ENCODE results near the gene SH2B3.
"Not testable (repeated sequence)": the region's sequence is repeated elsewhere in the genome, so short reads cannot be mapped to it uniquely, and the experiment has no call there.

SH2B3 gene

DNA sequence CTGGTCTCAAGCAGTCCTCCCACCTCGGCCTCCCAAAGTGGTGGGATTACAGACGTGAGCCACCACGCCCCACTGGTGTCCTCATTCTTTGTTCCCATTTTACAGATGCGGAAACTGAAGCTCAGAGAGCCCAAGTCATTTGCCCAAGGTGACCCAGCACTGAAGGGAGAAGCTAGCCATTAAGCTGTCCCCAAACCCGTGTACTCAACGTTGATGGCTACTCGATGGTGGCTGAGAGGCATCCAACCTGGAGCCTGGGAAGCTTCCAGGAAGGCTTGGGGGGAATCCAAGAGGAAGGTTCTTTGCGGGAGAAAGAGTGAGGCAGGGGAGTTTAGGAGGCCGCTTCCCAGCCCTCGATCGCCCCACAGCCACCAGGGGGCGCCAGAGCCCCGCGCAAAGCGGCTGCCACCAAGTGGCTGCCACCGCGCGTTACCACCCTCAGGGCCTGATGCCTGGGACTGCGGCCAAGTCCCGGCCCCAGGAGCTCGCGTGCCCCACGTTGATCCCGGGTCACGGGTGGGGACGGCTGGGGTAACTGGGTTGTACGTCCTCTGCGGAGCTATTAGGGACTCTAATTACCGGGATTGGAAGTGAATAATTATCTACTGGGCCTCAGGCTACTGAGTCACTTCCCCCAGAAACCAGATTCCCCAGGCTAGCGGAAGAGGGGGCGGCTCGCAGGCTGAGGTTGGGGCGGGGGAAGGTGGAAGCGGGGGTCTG is 8.8 kb upstream of the SH2B3 start:
- H3K4me3 ChIP-seq (ENCODE audit: insufficient read depth, low read length, poor library complexity, severe bottlenecking), result no peak overlapping the region
- peak overlapping the region; percentile 27 for H3K9ac ChIP-seq (ENCODE audit: low read length)
- no peaks in the 10 kb centered on the region for H3F3A ChIP-seq (ENCODE audit: insufficient read depth)
- no peaks in the 10 kb centered on the region for H3K27me3 ChIP-seq (ENCODE audit: low read length)
- TF ChIP-seq EZH2phosphoT487 (conservative IDR thresholded peaks at IDR 0.05; ENCODE audit: low read length) (no peak), CTCF (IDR thresholded peaks at IDR 0.05; ENCODE audit: insufficient read depth, low read length, poor library complexity, severe bottlenecking) (peak; percentile 93)
- no peaks in the 10 kb centered on the region for H3K9me2 ChIP-seq (replicated peaks; ENCODE audit: insufficient read depth, low read length)
- H3K27ac ChIP-seq (ENCODE audit: low read depth, low read length), result no peak overlapping the region
- H3K36me3 ChIP-seq (ENCODE audit: low read length), result no peaks in the 10 kb centered on the region
- peak overlapping the region; percentile 82 for H2AFZ ChIP-seq (ENCODE audit: low read depth, low read length, severe bottlenecking)
- no peaks in the 10 kb centered on the region for H3K79me2 ChIP-seq (ENCODE audit: insufficient read depth, low read length)
- H3K9me3 ChIP-seq (ENCODE audit: insufficient read depth, low read length), result no peaks in the 10 kb centered on the region
- no peaks in the 10 kb centered on the region for H4K20me1 ChIP-seq (ENCODE audit: low read depth, low read length)
- peak overlapping the region; percentile 46 for H3K4me2 ChIP-seq (ENCODE audit: low read depth, low read length, poor library complexity, severe bottlenecking)

- no peaks in the 10 kb centered on the region for H3K27me3 ChIP-seq (ENCODE audit: low read length)
- H3K4me3 ChIP-seq (ENCODE audit: insufficient read depth, low read length, poor library complexity, severe bottlenecking), result no peak overlapping the region
- no peaks in the 10 kb centered on the region for H3K9me2 ChIP-seq (replicated peaks; ENCODE audit: insufficient read depth, low read length)
- no peak overlapping the region for H3K4me2 ChIP-seq (ENCODE audit: low read depth, low read length, poor library complexity, severe bottlenecking)
- no peaks in the 10 kb centered on the region for H3K36me3 ChIP-seq (ENCODE audit: low read length)
- no peak overlapping the region for H3K9ac ChIP-seq (ENCODE audit: low read length)
- TF ChIP-seq CTCF (IDR thresholded peaks at IDR 0.05; ENCODE audit: insufficient read depth, low read length, poor library complexity, severe bottlenecking) (no peak), EZH2phosphoT487 (conservative IDR thresholded peaks at IDR 0.05; ENCODE audit: low read length) (no peak)
- H3K9me3 ChIP-seq (ENCODE audit: insufficient read depth, low read length), result no peaks in the 10 kb centered on the region
- no peaks in the 10 kb centered on the region for H4K20me1 ChIP-seq (ENCODE audit: low read depth, low read length)
- no peak overlapping the region for H2AFZ ChIP-seq (ENCODE audit: low read depth, low read length, severe bottlenecking)
- H3K27ac ChIP-seq (ENCODE audit: low read depth, low read length), result no peak overlapping the region
- H3K79me2 ChIP-seq (ENCODE audit: insufficient read depth, low read length), result no peaks in the 10 kb centered on the region
- peaks cover 7% of the 10 kb centered on the region for H3F3A ChIP-seq (ENCODE audit: insufficient read depth)
Observed at GRCh38 chr12:111398530-111398929, 7.2 kb upstream of the SH2B3 start.

- H3K27me3 ChIP-seq (ENCODE audit: low read length); H3K9me3 ChIP-seq (ENCODE audit: insufficient read depth, low read length); H3K9me2 ChIP-seq (replicated peaks; ENCODE audit: insufficient read depth, low read length); H3K36me3 ChIP-seq (ENCODE audit: low read length); H3K27ac ChIP-seq (ENCODE audit: low read depth, low read length); H2AFZ ChIP-seq (ENCODE audit: low read depth, low read length, severe bottlenecking); H3K79me2 ChIP-seq (ENCODE audit: insufficient read depth, low read length); H3K4me2 ChIP-seq (ENCODE audit: low read depth, low read length, poor library complexity, severe bottlenecking); H4K20me1 ChIP-seq (ENCODE audit: low read depth, low read length); H3K9ac ChIP-seq (ENCODE audit: low read length); H3K4me3 ChIP-seq (ENCODE audit: insufficient read depth, low read length, poor library complexity, severe bottlenecking): not testable (repeated sequence)
- peaks cover 19% of the 10 kb centered on the region for H3F3A ChIP-seq (ENCODE audit: insufficient read depth)
Observed at GRCh38 chr12:111399741-111400404, 5.8 kb upstream of the SH2B3 start.

GRCh38 chr12:111401167-111401605 is 4.5 kb upstream of the SH2B3 start:
- H3K27me3 ChIP-seq (ENCODE audit: low read length), result no peaks in the 10 kb centered on the region
- TF ChIP-seq EZH2phosphoT487 (conservative IDR thresholded peaks at IDR 0.05; ENCODE audit: low read length) (no peak), CTCF (IDR thresholded peaks at IDR 0.05; ENCODE audit: insufficient read depth, low read length, poor library complexity, severe bottlenecking) (no peak)
- no peaks in the 10 kb centered on the region for H4K20me1 ChIP-seq (ENCODE audit: low read depth, low read length)
- H3F3A ChIP-seq (ENCODE audit: insufficient read depth), result peaks cover 19% of the 10 kb centered on the region
- no peaks in the 10 kb centered on the region for H3K36me3 ChIP-seq (ENCODE audit: low read length)
- H3K79me2 ChIP-seq (ENCODE audit: insufficient read depth, low read length), result peaks cover 2% of the 10 kb centered on the region; the same call in 1 of the 2 replicates
- H3K9me2 ChIP-seq (replicated peaks; ENCODE audit: insufficient read depth, low read length), result no peaks in the 10 kb centered on the region
- H3K4me2 ChIP-seq (ENCODE audit: low read depth, low read length, poor library complexity, severe bottlenecking), result no peak overlapping the region
- H3K27ac ChIP-seq (ENCODE audit: low read depth, low read length), result no peak overlapping the region
- no peak overlapping the region for H3K9ac ChIP-seq (ENCODE audit: low read length)
- H2AFZ ChIP-seq (ENCODE audit: low read depth, low read length, severe bottlenecking), result no peak overlapping the region
- no peaks in the 10 kb centered on the region for H3K9me3 ChIP-seq (ENCODE audit: insufficient read depth, low read length)
- no peak overlapping the region for H3K4me3 ChIP-seq (ENCODE audit: insufficient read depth, low read length, poor library complexity, severe bottlenecking)

DNA sequence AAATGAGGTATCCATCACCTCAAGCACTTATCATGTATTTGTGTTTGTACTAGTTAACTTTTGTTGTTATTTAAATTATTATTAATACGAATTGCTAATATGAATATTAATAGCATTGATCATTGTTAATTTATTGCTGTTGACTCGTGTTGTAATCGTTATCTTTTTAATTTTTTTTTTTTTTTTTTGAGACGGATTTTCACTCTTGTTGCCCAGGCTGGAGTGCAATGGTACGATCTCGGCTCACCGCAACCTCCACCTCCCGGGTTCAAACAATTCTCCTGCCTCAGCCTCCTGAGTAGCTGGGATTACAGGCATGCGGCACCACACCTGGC is 3.3 kb upstream of the SH2B3 start:
- H3K27ac ChIP-seq (ENCODE audit: low read depth, low read length); H2AFZ ChIP-seq (ENCODE audit: low read depth, low read length, severe bottlenecking); H3K36me3 ChIP-seq (ENCODE audit: low read length); H3K9me3 ChIP-seq (ENCODE audit: insufficient read depth, low read length); H3K4me3 ChIP-seq (ENCODE audit: insufficient read depth, low read length, poor library complexity, severe bottlenecking); H3K9ac ChIP-seq (ENCODE audit: low read length); H4K20me1 ChIP-seq (ENCODE audit: low read depth, low read length); H3K27me3 ChIP-seq (ENCODE audit: low read length); H3K9me2 ChIP-seq (replicated peaks; ENCODE audit: insufficient read depth, low read length); H3K4me2 ChIP-seq (ENCODE audit: low read depth, low read length, poor library complexity, severe bottlenecking): not testable (repeated sequence)
- Histone ChIP-seq H3K79me2 (ENCODE audit: insufficient read depth, low read length) (peaks cover 15% of the 10 kb centered on the region), H3F3A (ENCODE audit: insufficient read depth) (peaks cover 23% of the 10 kb centered on the region)

All from SU-DHL-6 (cell line).